HEK293T (cell line): ENCODE measurements around the gene MRGPRF.

Experiments
- CTCF ChIA-PET: fragments of 350-600 bp; formaldehyde crosslinking; extraction: SDS; loops from one replicate; lab custom pipeline; 2021; ENCODE audit warnings: antibody characterized with exemption, inconsistent platforms; lab: Yijun Ruan, JAX
- POLR2A ChIA-PET: fragments of 350-600 bp; formaldehyde crosslinking; extraction: SDS; loops from one replicate; lab custom pipeline; 2020; ENCODE audit warnings: antibody characterized with exemption, inconsistent platforms; lab: Yijun Ruan, JAX
- DNase-seq: peaks from one replicate; pipeline ENCODE4 v3.0.0; 2012; ENCODE audit warnings: mixed read lengths; ENCODE audit errors: extremely low spot score
- ARNT ChIP-seq: fragments of 450-650 bp; IDR thresholded peaks from 2 replicates; pipeline ENCODE4 v1.6.1; 2017; ENCODE audit warnings: mild to moderate bottlenecking
- BHLHE40 ChIP-seq: fragments of 450-650 bp; IDR thresholded peaks from 2 replicates; pipeline ENCODE4 v1.6.1; 2016; ENCODE audit warnings: mild to moderate bottlenecking, moderate library complexity, borderline replicate concordance
- CTBP1 ChIP-seq: fragments of 450-650 bp; IDR thresholded peaks from 2 replicates; pipeline ENCODE4 v1.6.1; 2016; ENCODE audit warnings: borderline replicate concordance
- ELF4 ChIP-seq: fragments of 450-650 bp; IDR thresholded peaks from 2 replicates; pipeline ENCODE4 v1.6.1; 2017; ENCODE audit warnings: antibody characterized with exemption
- FOXA1 ChIP-seq: fragments of 450-650 bp; IDR thresholded peaks from 2 replicates; pipeline ENCODE4 v1.6.1; 2016; ENCODE audit warnings: mild to moderate bottlenecking
- FOXK2 ChIP-seq: fragments of 450-650 bp; IDR thresholded peaks from 2 replicates; pipeline ENCODE4 v1.6.1; 2016; ENCODE audit warnings: mild to moderate bottlenecking
- FOXM1 ChIP-seq: fragments of 450-650 bp; IDR thresholded peaks from 2 replicates; pipeline ENCODE4 v1.6.1; 2017; ENCODE audit warnings: mild to moderate bottlenecking, borderline replicate concordance
- HDGF ChIP-seq: fragments of 450-650 bp; IDR thresholded peaks from 2 replicates; pipeline ENCODE4 v1.6.1; 2017; ENCODE audit warnings: antibody characterized with exemption, borderline replicate concordance
- L3MBTL2 ChIP-seq: fragments of 450-650 bp; conservative IDR thresholded peaks from 2 replicates; pipeline ENCODE4 v1.6.1; 2016; ENCODE audit warnings: mild to moderate bottlenecking
- LEF1 ChIP-seq: fragments of 450-650 bp; IDR thresholded peaks from 2 replicates; pipeline ENCODE4 v1.6.1; 2017; ENCODE audit warnings: mild to moderate bottlenecking, borderline replicate concordance
- NFRKB ChIP-seq: fragments of 450-650 bp; IDR thresholded peaks from 2 replicates; pipeline ENCODE4 v1.6.1; 2016; ENCODE audit warnings: mild to moderate bottlenecking, moderate library complexity
- SP1 ChIP-seq: fragments of 450-650 bp; IDR thresholded peaks from 2 replicates; pipeline ENCODE4 v1.6.1; 2017
- SUZ12 ChIP-seq: fragments of 450-650 bp; IDR thresholded peaks from 2 replicates; pipeline ENCODE4 v1.6.1; 2016; ENCODE audit warnings: mild to moderate bottlenecking
- TARDBP ChIP-seq: fragments of 450-650 bp; IDR thresholded peaks from 2 replicates; pipeline ENCODE4 v1.6.1; 2016
- ZNF384 ChIP-seq: fragments of 450-650 bp; IDR thresholded peaks from 2 replicates; pipeline ENCODE4 v1.6.1; 2016
- TF ChIP-seq, protein P1 (sequence below): fragments of 450-650 bp; IDR thresholded peaks from 2 replicates; pipeline ENCODE4 v1.6.1; 2016

Gene MRGPRF

DNA sequence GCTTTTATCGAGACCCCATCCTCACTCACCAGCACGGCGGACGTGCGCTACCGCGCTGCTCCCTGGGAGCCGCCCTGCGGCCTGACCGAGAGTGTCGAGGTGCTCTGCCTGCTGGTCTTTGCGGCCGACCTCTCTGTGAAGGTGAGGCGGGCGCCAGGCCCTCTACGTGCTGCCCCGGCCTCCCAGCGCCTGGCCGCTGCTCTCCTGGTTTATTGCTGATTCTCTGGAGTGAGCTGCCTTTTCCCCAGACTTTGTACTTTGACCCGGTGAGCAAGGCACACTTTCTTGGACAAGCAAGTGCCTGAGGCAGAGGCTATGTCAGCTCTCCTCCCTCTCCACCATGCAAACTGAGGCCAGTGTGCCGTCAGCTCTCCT is 42.2 kb upstream of the MRGPRF start:
- CTCF ChIA-PET: interaction anchor here (0.6 kb wide), 1 partner anchor 105 kb away, joined by 3 read pairs; no protein-coding TSS in a partner anchor
- DNase-seq: no peak
- TF ChIP-seq LEF1 (no peak), L3MBTL2 (no peak), HDGF (no peak), CTBP1 (no peak), NFRKB (no peak), TARDBP (no peak), FOXK2 (no peak), SUZ12 (no peak)
- POLR2A ChIA-PET: no interaction called here

DNA sequence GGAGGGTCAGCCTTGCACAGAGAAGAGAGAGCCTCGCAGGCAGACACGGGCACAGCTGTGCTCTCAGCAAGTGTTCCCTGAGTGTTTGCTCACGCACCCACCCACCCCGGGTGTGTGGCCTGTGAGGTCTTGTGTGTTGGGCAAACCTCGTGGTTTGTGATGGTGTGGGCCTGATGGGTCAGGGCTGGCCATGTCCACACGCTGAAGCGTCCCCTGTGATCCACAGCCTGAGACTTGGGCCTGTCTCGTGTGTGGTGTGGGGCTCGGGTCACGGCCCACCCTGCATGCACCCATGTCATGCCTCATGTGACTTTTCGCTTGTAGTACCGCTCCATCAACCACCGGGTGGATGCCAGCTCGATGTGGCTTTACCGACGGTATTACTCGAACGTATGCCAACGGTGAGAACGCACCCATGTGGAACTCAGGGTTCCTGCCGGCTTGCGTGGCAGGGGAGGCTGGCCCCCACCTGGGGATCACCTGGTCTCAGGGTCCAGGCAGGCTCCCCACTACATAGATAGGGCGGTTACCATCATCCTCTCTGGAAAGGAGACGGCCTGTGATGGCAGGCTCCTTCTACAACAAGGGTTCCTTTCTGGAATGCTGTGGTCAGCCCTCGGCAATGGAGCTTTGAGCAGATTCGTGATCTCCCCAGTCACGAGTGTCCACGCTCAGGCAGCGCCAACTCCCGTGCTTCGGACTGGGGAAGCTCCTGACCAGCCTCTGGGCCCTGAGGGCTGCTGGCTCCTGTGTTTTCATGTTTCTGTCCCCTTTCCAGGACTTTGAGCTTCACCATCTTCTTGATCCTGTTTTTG is 41.6 kb upstream of the MRGPRF start:
- DNase-seq: no peak
- TF ChIP-seq FOXA1 (no peak), TARDBP (no peak), FOXM1 (no peak), NFRKB (no peak), HDGF (no peak), FOXK2 (no peak), ZNF384 (no peak), CTBP1 (no peak), SP1 (no peak), SUZ12 (no peak), ARNT (no peak), L3MBTL2 (no peak), LEF1 (no peak), ELF4 (no peak), BHLHE40 (no peak)
- TF ChIP-seq, protein P1, sequence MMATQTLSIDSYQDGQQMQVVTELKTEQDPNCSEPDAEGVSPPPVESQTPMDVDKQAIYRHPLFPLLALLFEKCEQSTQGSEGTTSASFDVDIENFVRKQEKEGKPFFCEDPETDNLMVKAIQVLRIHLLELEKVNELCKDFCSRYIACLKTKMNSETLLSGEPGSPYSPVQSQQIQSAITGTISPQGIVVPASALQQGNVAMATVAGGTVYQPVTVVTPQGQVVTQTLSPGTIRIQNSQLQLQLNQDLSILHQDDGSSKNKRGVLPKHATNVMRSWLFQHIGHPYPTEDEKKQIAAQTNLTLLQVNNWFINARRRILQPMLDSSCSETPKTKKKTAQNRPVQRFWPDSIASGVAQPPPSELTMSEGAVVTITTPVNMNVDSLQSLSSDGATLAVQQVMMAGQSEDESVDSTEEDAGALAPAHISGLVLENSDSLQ: no peak
- ChIA-PET CTCF (no interaction called here), POLR2A (no interaction called here)

DNA sequence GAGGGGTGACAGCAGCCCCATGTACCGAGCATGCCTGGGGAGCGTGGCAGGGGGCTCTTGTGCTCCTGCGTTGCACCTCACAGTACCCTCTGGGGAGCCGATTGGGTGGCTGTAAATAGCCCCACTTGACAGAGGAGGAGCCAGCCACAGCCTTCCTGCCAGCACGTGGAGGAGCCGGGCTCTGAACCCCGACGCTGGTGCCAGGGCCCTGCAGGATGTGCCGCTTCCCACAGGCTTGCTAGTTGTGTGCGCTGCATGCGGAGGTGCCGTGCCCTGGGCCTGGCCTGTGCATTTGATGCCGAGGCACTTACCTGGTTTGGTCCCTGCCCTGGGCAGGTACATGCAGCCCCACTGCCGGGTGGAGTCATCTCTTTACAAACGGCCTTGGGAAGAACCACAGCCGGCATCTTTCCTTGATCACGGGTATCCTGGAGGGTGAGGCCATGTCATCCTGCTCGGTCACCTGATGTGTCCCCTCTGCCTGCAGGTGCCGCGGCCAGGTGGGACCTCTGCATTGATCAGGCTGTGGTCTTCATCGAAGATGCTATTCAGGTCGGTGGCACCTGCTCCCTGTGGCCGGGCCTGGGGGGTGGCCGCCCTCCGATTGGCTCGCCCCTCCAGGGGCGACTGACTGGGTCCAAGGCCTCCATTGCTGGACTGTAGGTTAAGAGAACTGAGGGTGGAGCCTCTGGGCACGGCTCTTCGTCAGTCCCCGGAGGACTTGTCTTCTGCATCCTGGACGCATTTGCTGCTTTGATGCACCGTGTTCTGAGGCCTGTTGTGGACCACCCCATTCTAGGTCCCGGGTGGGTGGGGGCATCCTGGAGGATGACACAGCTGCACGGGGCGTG is 40.7 kb upstream of the MRGPRF start:
- DNase-seq: no peak
- POLR2A ChIA-PET: no interaction called here
- CTCF ChIA-PET: no interaction called here
- TF ChIP-seq L3MBTL2: no peak
- TF ChIP-seq ZNF384: no peak
- no peak for TF ChIP-seq LEF1
- no peak for TF ChIP-seq HDGF
- no peak for TF ChIP-seq CTBP1
- no peak for TF ChIP-seq NFRKB
- TF ChIP-seq FOXA1: no peak
- TF ChIP-seq ELF4: no peak
- TF ChIP-seq, protein P1: no peak
- TF ChIP-seq SP1: no peak
- no peak for TF ChIP-seq ARNT
- no peak for TF ChIP-seq FOXM1
- TF ChIP-seq TARDBP: no peak
- no peak for TF ChIP-seq SUZ12

DNA sequence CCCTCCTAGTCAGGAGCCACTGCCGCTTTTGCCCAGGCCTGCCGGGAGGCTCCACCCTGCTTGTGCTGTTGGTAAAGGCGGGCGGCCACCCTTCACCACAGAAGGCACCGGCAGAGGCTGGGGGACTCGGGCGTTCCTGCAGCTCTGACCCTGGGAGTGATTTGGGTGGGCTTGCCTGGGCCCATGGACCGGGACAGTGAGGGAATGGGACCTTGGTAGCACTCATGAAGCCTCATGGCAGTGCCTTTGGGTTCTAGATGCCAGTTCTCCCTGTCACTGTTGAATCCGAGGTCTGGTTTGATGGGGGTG is 40.1 kb upstream of the MRGPRF start:
- POLR2A ChIA-PET: no interaction called here
- CTCF ChIA-PET: no interaction called here
- no peak for DNase-seq
- TF ChIP-seq FOXM1: no peak
- no peak for TF ChIP-seq LEF1
- TF ChIP-seq TARDBP: no peak
- no peak for TF ChIP-seq L3MBTL2
- no peak for TF ChIP-seq ARNT
- no peak for TF ChIP-seq FOXA1
- no peak for TF ChIP-seq BHLHE40
- TF ChIP-seq SUZ12: no peak
- no peak for TF ChIP-seq SP1
- no peak for TF ChIP-seq ZNF384
- TF ChIP-seq, protein P1: no peak
- TF ChIP-seq CTBP1: no peak
- no peak for TF ChIP-seq ELF4
- no peak for TF ChIP-seq HDGF
- TF ChIP-seq NFRKB: no peak
- TF ChIP-seq FOXK2: no peak

DNA sequence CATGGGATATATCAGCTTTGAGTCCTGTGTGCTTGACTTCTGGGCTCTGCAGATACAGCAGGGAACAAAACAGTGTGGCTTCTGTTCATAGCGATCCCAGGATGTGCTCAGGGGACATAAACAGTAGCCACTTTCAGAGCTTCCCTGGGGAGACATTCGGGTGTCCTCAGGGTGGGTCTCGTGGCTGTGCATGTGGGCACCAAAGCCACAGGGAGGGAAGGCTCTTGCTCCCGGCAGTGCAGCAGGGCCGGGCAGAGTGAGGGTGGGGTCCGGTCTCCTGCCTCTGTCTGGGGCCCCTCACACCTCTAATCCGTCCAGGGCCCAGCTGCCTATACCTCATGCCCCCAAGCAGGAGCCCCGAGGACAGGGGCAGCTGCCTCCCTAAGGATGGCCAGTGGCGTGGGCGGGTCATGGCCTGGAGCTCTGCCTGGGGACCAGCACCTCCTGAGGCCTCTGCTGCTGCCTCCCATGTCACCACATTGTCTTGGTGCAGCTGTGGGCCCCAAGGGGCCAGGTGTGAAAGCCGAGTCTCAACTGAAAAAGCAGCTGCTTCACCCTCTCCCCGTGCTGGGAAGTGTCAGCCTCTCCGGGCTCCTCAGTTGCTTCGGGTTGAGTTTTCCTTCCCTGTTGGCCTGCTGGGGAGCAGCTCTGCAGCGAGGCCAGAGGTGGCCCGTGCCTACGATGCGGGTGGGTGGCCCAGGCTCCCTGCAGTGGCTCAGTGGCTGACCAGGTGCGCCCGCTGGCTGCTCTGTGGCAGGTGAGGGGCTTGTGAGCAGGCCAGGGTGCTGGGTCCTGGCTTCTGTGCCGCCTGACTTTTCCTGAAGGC is 39.5 kb upstream of the MRGPRF start:
- TF ChIP-seq LEF1 (no peak), CTBP1 (no peak), FOXA1 (no peak), HDGF (no peak), ZNF384 (no peak), FOXK2 (no peak), L3MBTL2 (no peak), NFRKB (no peak), SP1 (no peak)
- TF ChIP-seq, protein P1: no peak
- CTCF ChIA-PET: no interaction called here
- POLR2A ChIA-PET: no interaction called here
- DNase-seq: no peak
